Measurements from ENCODE around the gene HNRNPA3.

Gene HNRNPA3

GRCh38 chr2:177169810-177170514, 42.6 kb upstream of the HNRNPA3 start:
- POLR2A ChIA-PET: interaction anchor here (1.2 kb wide), 1 partner anchor 42 kb away, joined by 6 read pairs; the partner anchor contains the start of gene HNRNPA3
- TF ChIP-seq HDGF (IDR thresholded peaks at IDR 0.05; ENCODE audit: borderline replicate concordance) (no peak), TARDBP (IDR thresholded peaks at IDR 0.05) (no peak), SUZ12 (IDR thresholded peaks at IDR 0.05) (no peak), ELF4 (IDR thresholded peaks at IDR 0.05) (no peak), L3MBTL2 (conservative IDR thresholded peaks at IDR 0.05) (peak; percentile 49)
- CTCF ChIA-PET: interaction anchor here (0.6 kb wide), 1 partner anchor 85 kb away, joined by 4 read pairs; no protein-coding TSS in a partner anchor
- no peak for DNase-seq (ENCODE audit: extremely low spot score)

GRCh38 chr2:177171418-177171865, 41.2 kb upstream of the HNRNPA3 start:
- TF ChIP-seq L3MBTL2 (conservative IDR thresholded peaks at IDR 0.05) (no peak), ARNT (IDR thresholded peaks at IDR 0.05) (no peak), BHLHE40 (IDR thresholded peaks at IDR 0.05; ENCODE audit: borderline replicate concordance) (no peak), SUZ12 (IDR thresholded peaks at IDR 0.05) (no peak), FOXK2 (IDR thresholded peaks at IDR 0.05) (no peak)
- POLR2A ChIA-PET: interaction anchor here (0.9 kb wide), 1 partner anchor 54 kb away, joined by 3 read pairs; no protein-coding TSS in a partner anchor
- DNase-seq (ENCODE audit: extremely low spot score): no peak
- CTCF ChIA-PET: no interaction called here

- ChIA-PET POLR2A (interaction anchor here (0.9 kb wide), 1 partner anchor 53 kb away, joined by 3 read pairs; no protein-coding TSS in a partner anchor), CTCF (no interaction called here)
- TF ChIP-seq BHLHE40 (IDR thresholded peaks at IDR 0.05; ENCODE audit: borderline replicate concordance) (no peak), FOXM1 (IDR thresholded peaks at IDR 0.05; ENCODE audit: borderline replicate concordance) (no peak), SP1 (IDR thresholded peaks at IDR 0.05) (no peak), L3MBTL2 (conservative IDR thresholded peaks at IDR 0.05) (no peak), SUZ12 (IDR thresholded peaks at IDR 0.05) (no peak), ELF4 (IDR thresholded peaks at IDR 0.05) (no peak), NFRKB (IDR thresholded peaks at IDR 0.05) (no peak), FOXA1 (IDR thresholded peaks at IDR 0.05) (no peak), ZNF384 (IDR thresholded peaks at IDR 0.05) (no peak), LEF1 (IDR thresholded peaks at IDR 0.05; ENCODE audit: borderline replicate concordance) (no peak), PKNOX1 (IDR thresholded peaks at IDR 0.05) (no peak), HDGF (IDR thresholded peaks at IDR 0.05; ENCODE audit: borderline replicate concordance) (no peak)
- no peak for DNase-seq (ENCODE audit: extremely low spot score)
Observed at GRCh38 chr2:177172034-177172880, 40.3 kb upstream of the HNRNPA3 start.

- ChIA-PET POLR2A (interaction anchor here (1.1 kb wide), 1 partner anchor 89 kb away, joined by 4 read pairs; no protein-coding TSS in a partner anchor), CTCF (no interaction called here)
- no peak for DNase-seq (ENCODE audit: extremely low spot score)
- TF ChIP-seq BHLHE40 (IDR thresholded peaks at IDR 0.05; ENCODE audit: borderline replicate concordance): no peak
- TF ChIP-seq SP1 (IDR thresholded peaks at IDR 0.05): no peak
- TF ChIP-seq CTBP1 (IDR thresholded peaks at IDR 0.05; ENCODE audit: borderline replicate concordance): no peak
- no peak for TF ChIP-seq SUZ12 (IDR thresholded peaks at IDR 0.05)
- TF ChIP-seq HDGF (IDR thresholded peaks at IDR 0.05; ENCODE audit: borderline replicate concordance): no peak
- TF ChIP-seq ARNT (IDR thresholded peaks at IDR 0.05): no peak
- TF ChIP-seq FOXA1 (IDR thresholded peaks at IDR 0.05): no peak
- no peak for TF ChIP-seq TARDBP (IDR thresholded peaks at IDR 0.05)
- TF ChIP-seq LEF1 (IDR thresholded peaks at IDR 0.05; ENCODE audit: borderline replicate concordance): no peak
- TF ChIP-seq PKNOX1 (IDR thresholded peaks at IDR 0.05): no peak
- no peak for TF ChIP-seq NFRKB (IDR thresholded peaks at IDR 0.05)
- no peak for TF ChIP-seq L3MBTL2 (conservative IDR thresholded peaks at IDR 0.05)
- no peak for TF ChIP-seq FOXK2 (IDR thresholded peaks at IDR 0.05)
- no peak for TF ChIP-seq ZNF384 (IDR thresholded peaks at IDR 0.05)
- TF ChIP-seq ELF4 (IDR thresholded peaks at IDR 0.05): no peak
- no peak for TF ChIP-seq FOXM1 (IDR thresholded peaks at IDR 0.05; ENCODE audit: borderline replicate concordance)
Observed at GRCh38 chr2:177174486-177174885, 38.1 kb upstream of the HNRNPA3 start.

GRCh38 chr2:177175917-177176668, 36.5 kb upstream of the HNRNPA3 start:
- CTCF ChIA-PET: interaction anchor here (0.7 kb wide), 1 partner anchor 31 kb away, joined by 3 read pairs; no protein-coding TSS in a partner anchor
- TF ChIP-seq HDGF (IDR thresholded peaks at IDR 0.05; ENCODE audit: borderline replicate concordance) (no peak), LEF1 (IDR thresholded peaks at IDR 0.05; ENCODE audit: borderline replicate concordance) (no peak)
- POLR2A ChIA-PET: no interaction called here
- DNase-seq (ENCODE audit: extremely low spot score): no peak

GRCh38 chr2:177178797-177179196, 33.8 kb upstream of the HNRNPA3 start:
- TF ChIP-seq SP1 (IDR thresholded peaks at IDR 0.05) (no peak), BHLHE40 (IDR thresholded peaks at IDR 0.05; ENCODE audit: borderline replicate concordance) (no peak), PKNOX1 (IDR thresholded peaks at IDR 0.05) (no peak), ARNT (IDR thresholded peaks at IDR 0.05) (no peak), FOXK2 (IDR thresholded peaks at IDR 0.05) (no peak), HDGF (IDR thresholded peaks at IDR 0.05; ENCODE audit: borderline replicate concordance) (no peak), NFRKB (IDR thresholded peaks at IDR 0.05) (no peak), L3MBTL2 (conservative IDR thresholded peaks at IDR 0.05) (no peak), ZNF384 (IDR thresholded peaks at IDR 0.05) (no peak), ELF4 (IDR thresholded peaks at IDR 0.05) (no peak), FOXM1 (IDR thresholded peaks at IDR 0.05; ENCODE audit: borderline replicate concordance) (no peak), LEF1 (IDR thresholded peaks at IDR 0.05; ENCODE audit: borderline replicate concordance) (no peak), FOXA1 (IDR thresholded peaks at IDR 0.05) (no peak), CTBP1 (IDR thresholded peaks at IDR 0.05; ENCODE audit: borderline replicate concordance) (no peak)
- POLR2A ChIA-PET: no interaction called here
- DNase-seq (ENCODE audit: extremely low spot score): no peak
- CTCF ChIA-PET: no interaction called here

Data from HEK293T (cell line).